HEK293T (cell line): ENCODE results near the gene PDE7B.

Source experiments
- BHLHE40 ChIP-seq: fragments of 450-650 bp; IDR thresholded peaks from 2 replicates; pipeline ENCODE4 v1.6.1; 2016; ENCODE audit warnings: mild to moderate bottlenecking, moderate library complexity, borderline replicate concordance
- FOXA1 ChIP-seq: fragments of 450-650 bp; IDR thresholded peaks from 2 replicates; pipeline ENCODE4 v1.6.1; 2016; ENCODE audit warnings: mild to moderate bottlenecking
- FOXK2 ChIP-seq: fragments of 450-650 bp; IDR thresholded peaks from 2 replicates; pipeline ENCODE4 v1.6.1; 2016; ENCODE audit warnings: mild to moderate bottlenecking
- FOXM1 ChIP-seq: fragments of 450-650 bp; IDR thresholded peaks from 2 replicates; pipeline ENCODE4 v1.6.1; 2017; ENCODE audit warnings: mild to moderate bottlenecking, borderline replicate concordance
- LEF1 ChIP-seq: fragments of 450-650 bp; IDR thresholded peaks from 2 replicates; pipeline ENCODE4 v1.6.1; 2017; ENCODE audit warnings: mild to moderate bottlenecking, borderline replicate concordance
- SP1 ChIP-seq: fragments of 450-650 bp; IDR thresholded peaks from 2 replicates; pipeline ENCODE4 v1.6.1; 2017
- SUZ12 ChIP-seq: fragments of 450-650 bp; IDR thresholded peaks from 2 replicates; pipeline ENCODE4 v1.6.1; 2016; ENCODE audit warnings: mild to moderate bottlenecking
- TARDBP ChIP-seq: fragments of 450-650 bp; IDR thresholded peaks from 2 replicates; pipeline ENCODE4 v1.6.1; 2016
- TF ChIP-seq, protein P1 (sequence below): fragments of 450-650 bp; IDR thresholded peaks from 2 replicates; pipeline ENCODE4 v1.6.1; 2016

- TF ChIP-seq SUZ12, result no peak
- no peak for TF ChIP-seq FOXM1
- TF ChIP-seq, protein P1, sequence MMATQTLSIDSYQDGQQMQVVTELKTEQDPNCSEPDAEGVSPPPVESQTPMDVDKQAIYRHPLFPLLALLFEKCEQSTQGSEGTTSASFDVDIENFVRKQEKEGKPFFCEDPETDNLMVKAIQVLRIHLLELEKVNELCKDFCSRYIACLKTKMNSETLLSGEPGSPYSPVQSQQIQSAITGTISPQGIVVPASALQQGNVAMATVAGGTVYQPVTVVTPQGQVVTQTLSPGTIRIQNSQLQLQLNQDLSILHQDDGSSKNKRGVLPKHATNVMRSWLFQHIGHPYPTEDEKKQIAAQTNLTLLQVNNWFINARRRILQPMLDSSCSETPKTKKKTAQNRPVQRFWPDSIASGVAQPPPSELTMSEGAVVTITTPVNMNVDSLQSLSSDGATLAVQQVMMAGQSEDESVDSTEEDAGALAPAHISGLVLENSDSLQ, result no peak
- TF ChIP-seq FOXA1, result no peak
- TF ChIP-seq SP1, result no peak
- TF ChIP-seq TARDBP, result no peak
- TF ChIP-seq LEF1, result no peak
- TF ChIP-seq FOXK2, result no peak
- no peak for TF ChIP-seq BHLHE40
Measured at GRCh38 chr6:136181861-136182260, 330.4 kb downstream of the PDE7B start.
